ENCODE measurements around the gene ACYP2.

The ACYP2 gene

GRCh38 chr2:54254180-54254579 is 138.8 kb downstream of the ACYP2 start:
- no peak for TF ChIP-seq CTCF (conservative IDR thresholded peaks at IDR 0.05)
- no peak overlapping the region for H3K27ac ChIP-seq

GRCh38 chr2:54255230-54256090 is 140.0 kb downstream of the ACYP2 start:
- H3K27ac ChIP-seq: no peak overlapping the region
- TF ChIP-seq CTCF (conservative IDR thresholded peaks at IDR 0.05): no peak

GRCh38 chr2:54256091-54256694 is 140.8 kb downstream of the ACYP2 start, which contains the start of gene TSPYL6:
TSPYL6 (minus strand) TSS chr2:54256229; CDS start chr2:54256151, 78 bp downstream.
- H3K27ac ChIP-seq: no peak within 1 kb of the TSS
- TF ChIP-seq CTCF (conservative IDR thresholded peaks at IDR 0.05): no peak

- H3K27ac ChIP-seq: no peak overlapping the region
- no peak for TF ChIP-seq CTCF (conservative IDR thresholded peaks at IDR 0.05)
These were observed 142.8 kb downstream of the ACYP2 start for GRCh38 chr2:54258166-54258565.

GRCh38 chr2:54259413-54260240 is 144.2 kb downstream of the ACYP2 start:
- no peak overlapping the region for H3K27ac ChIP-seq
- no peak for TF ChIP-seq CTCF (conservative IDR thresholded peaks at IDR 0.05)

- H3K27ac ChIP-seq: no peak overlapping the region
- TF ChIP-seq CTCF (conservative IDR thresholded peaks at IDR 0.05): no peak
These were observed 144.8 kb downstream of the ACYP2 start for GRCh38 chr2:54260241-54260595.

- no peak overlapping the region for H3K27ac ChIP-seq
These were observed 146.1 kb downstream of the ACYP2 start for GRCh38 chr2:54261537-54261936.

More at GRCh38 chr2:54261537-54261936, 146.1 kb downstream of the ACYP2 start:
- TF ChIP-seq CTCF (conservative IDR thresholded peaks at IDR 0.05): no peak

Measured in VCaP (cell line).